GM19025 (cell line): ENCODE results near the gene TNK2.
"Not testable (repeated sequence)": the region's sequence is repeated elsewhere in the genome, so short reads cannot be mapped to it uniquely, and the experiment has no call there.

Source experiments
- ATAC-seq: cut with Tn5 transposase; IDR thresholded peaks from one replicate; pipeline ENCODE4 v1.9.1; 2021; ENCODE audit warnings: mild to moderate bottlenecking, low read depth, moderate library complexity; ENCODE audit not compliant: unreplicated experiment

The TNK2 gene

DNA sequence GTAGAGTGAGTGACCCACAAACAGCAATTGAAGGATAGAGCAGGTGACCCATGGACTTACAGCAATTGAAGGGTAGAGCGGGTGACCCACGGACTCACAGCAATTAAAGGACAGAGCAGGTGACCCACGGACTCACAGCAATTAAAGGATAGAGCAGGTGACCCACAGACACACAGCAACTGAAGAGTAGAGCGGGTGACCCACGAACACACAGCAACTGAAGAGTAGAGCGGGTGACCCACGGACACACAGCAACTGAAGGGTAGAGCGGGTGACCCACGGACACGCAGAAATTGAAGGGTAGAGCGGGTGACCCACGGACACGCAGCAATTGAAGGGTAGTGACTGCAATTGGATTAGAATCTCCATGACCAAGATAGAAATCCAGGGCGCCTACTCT, 9.8 kb upstream of the TNK2 start:
- ATAC-seq: no peak

- no peak for ATAC-seq
Observed at GRCh38 chr3:195916991-195917390, 8.6 kb upstream of the TNK2 start.

- ATAC-seq: no peak
Observed at GRCh38 chr3:195916291-195916690, 7.9 kb upstream of the TNK2 start.

DNA sequence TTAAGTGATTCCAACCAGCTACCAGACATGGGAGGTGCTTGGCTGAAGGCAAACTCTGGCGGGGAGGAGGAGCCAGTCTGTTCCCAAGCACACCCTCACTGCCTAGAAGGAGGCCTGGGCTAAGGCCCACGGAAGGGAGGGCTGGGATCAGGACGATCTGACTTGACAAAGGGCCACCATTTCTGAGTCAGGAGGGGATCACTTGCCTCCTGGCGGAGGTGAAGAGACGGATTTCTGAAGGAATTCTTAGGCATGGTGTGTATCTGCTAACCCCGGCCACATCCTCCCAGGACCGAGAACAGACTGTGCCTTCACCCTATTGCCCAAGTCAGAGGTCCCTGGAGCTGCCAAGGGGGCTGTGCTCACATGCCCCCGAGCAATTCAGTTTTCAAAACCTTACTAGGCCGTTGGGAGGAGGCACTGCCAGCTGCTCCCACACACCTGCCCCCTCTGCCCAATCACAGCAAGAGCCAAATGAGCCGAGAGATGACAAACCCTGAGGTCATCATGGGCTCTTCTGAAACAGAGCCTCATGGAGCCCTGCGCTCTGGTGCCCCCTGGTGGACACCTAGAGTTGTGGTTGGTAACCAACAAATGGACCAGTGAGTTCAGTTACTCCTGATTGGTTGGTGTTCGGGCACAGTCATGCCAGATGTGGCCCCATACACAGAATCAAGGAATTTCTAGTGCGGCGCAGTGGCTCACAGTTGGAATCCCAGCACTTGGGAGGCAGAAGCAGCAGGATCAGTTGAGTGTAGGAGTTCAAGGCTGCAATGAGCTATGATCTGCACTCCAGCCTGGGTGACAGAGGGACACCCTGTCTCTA, 6.5 kb upstream of the TNK2 start:
- peak; percentile 88 for ATAC-seq

DNA sequence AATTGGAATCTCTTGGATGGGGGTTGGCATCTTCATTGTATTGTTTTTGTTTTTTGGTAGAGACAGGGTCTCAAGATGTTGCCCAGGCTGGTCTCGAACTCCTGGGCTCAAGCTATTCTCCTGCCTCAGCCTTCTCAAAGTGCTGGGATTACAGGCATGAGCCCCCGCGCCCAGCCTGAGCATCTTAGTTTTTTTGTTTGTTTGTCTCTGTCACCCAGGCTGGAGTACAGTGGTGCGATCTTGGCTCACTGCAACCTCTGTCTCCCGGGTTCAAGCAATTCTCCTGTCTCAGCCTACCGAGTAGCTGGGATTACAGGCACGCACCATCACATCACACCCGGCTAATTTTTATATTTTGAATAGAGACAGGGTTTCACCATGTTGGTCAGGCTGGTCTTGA, 5.8 kb upstream of the TNK2 start:
- not testable (repeated sequence) for ATAC-seq

- ATAC-seq: no peak
Observed at GRCh38 chr3:195913382-195913781, 5.0 kb upstream of the TNK2 start.

DNA sequence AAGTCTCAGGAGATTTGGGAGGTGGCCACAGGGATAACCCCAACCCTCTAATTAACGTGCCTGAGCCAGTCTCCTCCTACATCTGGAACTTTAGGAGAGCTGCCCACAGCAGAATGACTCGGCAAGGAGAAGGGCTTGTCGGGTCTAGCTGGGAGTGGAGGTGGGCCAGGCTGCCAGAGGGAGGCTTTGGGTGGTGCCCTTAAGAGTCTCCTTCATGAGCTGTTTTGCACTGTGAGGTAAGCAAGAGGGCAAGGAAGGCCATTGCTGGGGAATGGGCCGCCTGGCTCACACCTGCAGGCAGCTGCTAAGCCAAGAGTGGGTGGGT, 3.6 kb upstream of the TNK2 start:
- no peak for ATAC-seq

GRCh38 chr3:195911041-195911945, 2.9 kb upstream of the TNK2 start:
- ATAC-seq: no peak

DNA sequence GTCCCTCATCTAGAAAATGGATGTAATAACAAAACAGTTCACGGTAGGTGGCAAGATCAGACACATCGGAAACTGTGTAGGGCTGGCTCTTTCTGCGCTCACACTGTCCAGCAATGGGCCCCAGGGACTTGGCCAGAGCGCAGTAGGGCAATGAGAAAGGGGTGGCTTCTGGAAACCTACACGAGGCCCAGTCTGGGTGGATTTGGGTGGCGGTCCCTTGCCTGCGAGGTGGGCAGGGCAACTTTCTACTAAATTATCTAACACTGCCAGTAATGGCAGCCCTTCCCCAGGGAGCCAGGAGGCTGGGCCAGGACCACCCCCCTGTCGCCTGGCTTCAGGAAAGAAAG, 2.1 kb upstream of the TNK2 start:
- no peak for ATAC-seq

GRCh38 chr3:195909644-195910498, 1.5 kb upstream of the TNK2 start:
- ATAC-seq: peak; percentile 37

- ATAC-seq: peak; percentile 20
Observed at GRCh38 chr3:195908694-195909581, 587 bp upstream of the TNK2 start.

- peak; percentile 17 for ATAC-seq
Observed at GRCh38 chr3:195907684-195907933, 742 bp downstream of the TNK2 start.

- peak; percentile 23 for ATAC-seq
Observed at GRCh38 chr3:195906865-195907683, 1.3 kb downstream of the TNK2 start.

DNA sequence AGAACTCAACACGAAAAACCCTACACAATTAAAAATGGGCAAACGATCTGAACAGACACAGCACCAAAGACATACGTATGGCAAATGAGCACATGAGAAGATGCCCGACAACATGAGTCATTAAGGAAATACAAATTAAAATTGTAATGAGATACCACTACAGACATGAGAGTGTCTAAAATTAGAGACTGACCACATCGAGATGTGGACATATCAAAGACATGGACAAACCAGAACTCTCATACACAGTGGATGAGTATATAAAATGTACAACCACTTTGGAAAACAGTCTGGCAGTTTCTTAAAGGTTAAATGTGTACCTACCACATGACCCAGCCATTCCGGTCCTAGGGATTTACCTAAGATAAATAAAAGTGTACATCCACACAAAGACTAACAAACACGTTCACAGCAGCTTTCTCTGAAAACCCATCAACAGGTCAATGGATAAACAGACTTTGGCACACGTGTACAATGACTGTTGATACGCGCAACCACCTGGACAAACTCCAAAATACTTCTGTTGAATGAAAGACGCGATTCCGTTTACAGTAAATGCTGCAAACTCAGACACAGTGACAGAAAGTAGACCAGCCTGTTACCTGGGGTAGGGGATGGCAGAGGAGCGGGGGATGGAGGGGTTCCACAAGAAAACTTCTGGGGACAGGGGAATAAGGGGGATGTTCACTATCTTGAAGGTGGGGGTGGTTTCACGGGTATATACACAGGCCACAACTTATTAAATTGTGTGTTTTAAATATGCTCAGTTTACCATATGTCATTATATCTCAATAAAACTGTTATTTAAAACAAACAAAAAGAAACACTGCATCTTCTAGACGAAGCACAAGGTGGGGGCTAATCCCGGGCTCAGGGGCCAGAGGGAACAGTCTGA, 2.1 kb downstream of the TNK2 start:
- ATAC-seq: no peak

- ATAC-seq: no peak
Observed at GRCh38 chr3:195904368-195904767, 4.0 kb downstream of the TNK2 start.

DNA sequence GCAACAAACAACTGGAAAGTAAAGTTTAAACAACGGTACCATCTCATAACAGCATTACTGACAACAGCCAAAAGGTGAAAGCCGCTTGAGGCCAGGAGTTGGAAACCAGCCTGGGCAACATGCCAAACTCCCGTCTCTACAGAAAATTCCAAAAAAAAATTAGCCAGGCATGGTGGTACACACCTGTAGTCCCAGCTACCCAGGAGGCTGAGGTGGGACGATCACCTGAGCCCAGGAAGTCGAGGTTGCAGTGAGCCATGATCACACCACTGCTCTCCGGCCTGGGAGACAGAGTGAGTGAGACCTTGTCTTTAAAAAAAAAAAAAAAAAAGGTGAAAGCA, 4.4 kb downstream of the TNK2 start:
- ATAC-seq: no peak

- ATAC-seq: not testable (repeated sequence)
Observed at GRCh38 chr3:195902634-195903033, 5.7 kb downstream of the TNK2 start.

DNA sequence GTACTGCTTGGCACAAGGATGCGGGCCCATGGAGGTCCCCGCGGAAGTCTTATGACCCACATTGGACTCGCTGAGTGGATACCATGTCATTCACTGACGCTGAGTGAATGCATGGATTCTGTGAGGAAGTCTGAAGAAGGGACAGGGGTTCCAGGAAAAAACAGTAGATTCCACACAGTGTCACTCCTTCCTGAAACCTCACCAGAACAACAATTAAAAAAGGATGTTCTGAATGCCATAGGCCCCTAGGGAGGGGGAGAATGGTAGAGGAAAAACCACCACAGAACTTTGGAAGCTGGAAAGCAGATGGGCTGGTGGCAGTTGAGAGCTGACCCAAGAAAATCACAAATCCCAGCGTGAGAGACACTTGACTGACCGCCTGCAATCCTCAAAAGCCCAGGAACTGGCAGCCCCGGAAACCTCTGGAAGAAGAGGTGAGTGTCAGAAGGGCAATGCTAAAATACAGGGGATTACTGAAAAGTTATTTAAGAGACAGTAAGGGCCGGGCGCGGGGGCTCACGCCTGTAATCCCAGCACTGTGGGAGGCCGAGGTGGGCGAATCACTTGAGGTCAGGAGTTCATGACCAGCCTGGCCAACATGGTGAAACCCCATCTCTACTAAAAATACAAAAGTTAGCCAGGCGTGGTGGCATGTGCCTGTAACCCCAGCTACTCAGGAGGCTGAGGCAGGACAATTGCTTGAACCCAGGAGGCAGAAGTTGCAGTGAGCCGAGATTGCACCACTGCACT, 6.3 kb downstream of the TNK2 start:
- ATAC-seq: not testable (repeated sequence)
